PFSK-1 (cell line): Measurements from ENCODE around the gene STK39.

Experiments
- POLR2AphosphoS5 ChIP-seq: IDR thresholded peaks from 2 replicates; pipeline ENCODE4 v1.6.1; 2012; ENCODE audit warnings: low read depth, mild to moderate bottlenecking, control low read depth, low read length, moderate library complexity
- SIN3A ChIP-seq: IDR thresholded peaks from 2 replicates; pipeline ENCODE4 v1.6.1; 2012; ENCODE audit warnings: mild to moderate bottlenecking, low read length, moderate library complexity, borderline replicate concordance; ENCODE audit not compliant: insufficient read depth
- TF ChIP-seq, protein P1 (sequence below), 2 experiments: IDR thresholded peaks; 2 replicates each; pipeline versions ENCODE4 v1.6.1 to v1.8.0; 2011 to 2012; ENCODE audit warnings: low read depth in 2 of 2, low read length in 2 of 2, control low read depth in 1 of 2, inconsistent platforms in 1 of 2, mild to moderate bottlenecking in 1 of 2, moderate library complexity in 1 of 2; ENCODE audit not compliant: insufficient read depth in 1 of 2

DNA sequence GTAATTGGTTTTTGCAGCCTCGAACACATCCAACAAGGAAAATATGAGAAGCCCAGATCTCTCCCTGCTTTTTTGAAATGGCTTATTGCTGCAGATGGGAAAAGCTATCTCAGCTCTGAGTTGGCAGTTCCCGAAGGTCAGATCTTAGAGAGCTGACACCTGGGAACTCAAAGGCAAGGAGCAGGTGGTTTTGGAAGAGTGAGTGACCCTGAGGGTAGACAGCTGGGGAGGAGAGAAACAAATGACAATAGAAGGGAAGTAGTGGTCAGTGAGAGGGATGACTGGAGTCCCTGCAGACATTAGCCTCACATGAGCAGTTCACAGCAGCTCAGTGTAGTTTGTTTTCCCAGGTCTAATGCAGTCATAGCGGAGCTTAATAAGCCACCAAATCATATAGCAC lies 317.9 kb downstream of the STK39 start:
- TF ChIP-seq POLR2AphosphoS5 = no peak
- TF ChIP-seq SIN3A = no peak
- TF ChIP-seq, protein P1, sequence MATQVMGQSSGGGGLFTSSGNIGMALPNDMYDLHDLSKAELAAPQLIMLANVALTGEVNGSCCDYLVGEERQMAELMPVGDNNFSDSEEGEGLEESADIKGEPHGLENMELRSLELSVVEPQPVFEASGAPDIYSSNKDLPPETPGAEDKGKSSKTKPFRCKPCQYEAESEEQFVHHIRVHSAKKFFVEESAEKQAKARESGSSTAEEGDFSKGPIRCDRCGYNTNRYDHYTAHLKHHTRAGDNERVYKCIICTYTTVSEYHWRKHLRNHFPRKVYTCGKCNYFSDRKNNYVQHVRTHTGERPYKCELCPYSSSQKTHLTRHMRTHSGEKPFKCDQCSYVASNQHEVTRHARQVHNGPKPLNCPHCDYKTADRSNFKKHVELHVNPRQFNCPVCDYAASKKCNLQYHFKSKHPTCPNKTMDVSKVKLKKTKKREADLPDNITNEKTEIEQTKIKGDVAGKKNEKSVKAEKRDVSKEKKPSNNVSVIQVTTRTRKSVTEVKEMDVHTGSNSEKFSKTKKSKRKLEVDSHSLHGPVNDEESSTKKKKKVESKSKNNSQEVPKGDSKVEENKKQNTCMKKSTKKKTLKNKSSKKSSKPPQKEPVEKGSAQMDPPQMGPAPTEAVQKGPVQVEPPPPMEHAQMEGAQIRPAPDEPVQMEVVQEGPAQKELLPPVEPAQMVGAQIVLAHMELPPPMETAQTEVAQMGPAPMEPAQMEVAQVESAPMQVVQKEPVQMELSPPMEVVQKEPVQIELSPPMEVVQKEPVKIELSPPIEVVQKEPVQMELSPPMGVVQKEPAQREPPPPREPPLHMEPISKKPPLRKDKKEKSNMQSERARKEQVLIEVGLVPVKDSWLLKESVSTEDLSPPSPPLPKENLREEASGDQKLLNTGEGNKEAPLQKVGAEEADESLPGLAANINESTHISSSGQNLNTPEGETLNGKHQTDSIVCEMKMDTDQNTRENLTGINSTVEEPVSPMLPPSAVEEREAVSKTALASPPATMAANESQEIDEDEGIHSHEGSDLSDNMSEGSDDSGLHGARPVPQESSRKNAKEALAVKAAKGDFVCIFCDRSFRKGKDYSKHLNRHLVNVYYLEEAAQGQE (IDR thresholded peaks at IDR 0.05; ENCODE audit: insufficient read depth in 1 of 2, low read depth in 2 of 2, low read length in 2 of 2) = no peak
